GM12801 (cell line): ENCODE measurements around the gene MBOAT1.

Source experiments
- TF ChIP-seq, protein P1 (sequence below): IDR thresholded peaks from one replicate; pipeline ENCODE4 v1.5.1; 2011; ENCODE audit warnings: control low read depth; ENCODE audit not compliant: insufficient read length; ENCODE audit errors: extremely low read depth

Gene MBOAT1

DNA sequence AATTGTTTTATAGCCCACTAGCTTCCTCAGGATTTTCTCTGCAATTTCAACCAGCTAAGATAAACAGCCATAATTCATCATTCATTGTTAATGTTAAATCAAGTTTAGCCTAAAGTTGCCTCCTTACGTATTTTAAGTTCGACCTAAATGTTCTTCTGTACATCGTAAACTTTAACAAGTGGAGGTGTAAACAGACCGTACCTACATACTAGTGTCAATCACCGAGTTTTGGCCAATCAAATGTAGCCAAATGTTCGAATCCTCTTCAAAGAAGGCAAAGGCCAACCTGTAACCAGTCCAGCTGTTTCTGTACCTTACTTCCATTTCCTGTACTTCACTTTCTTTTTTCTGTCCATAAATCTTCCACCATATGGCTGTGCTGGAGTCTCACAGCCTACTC is 13.5 kb downstream of the MBOAT1 start:
- TF ChIP-seq, protein P1, sequence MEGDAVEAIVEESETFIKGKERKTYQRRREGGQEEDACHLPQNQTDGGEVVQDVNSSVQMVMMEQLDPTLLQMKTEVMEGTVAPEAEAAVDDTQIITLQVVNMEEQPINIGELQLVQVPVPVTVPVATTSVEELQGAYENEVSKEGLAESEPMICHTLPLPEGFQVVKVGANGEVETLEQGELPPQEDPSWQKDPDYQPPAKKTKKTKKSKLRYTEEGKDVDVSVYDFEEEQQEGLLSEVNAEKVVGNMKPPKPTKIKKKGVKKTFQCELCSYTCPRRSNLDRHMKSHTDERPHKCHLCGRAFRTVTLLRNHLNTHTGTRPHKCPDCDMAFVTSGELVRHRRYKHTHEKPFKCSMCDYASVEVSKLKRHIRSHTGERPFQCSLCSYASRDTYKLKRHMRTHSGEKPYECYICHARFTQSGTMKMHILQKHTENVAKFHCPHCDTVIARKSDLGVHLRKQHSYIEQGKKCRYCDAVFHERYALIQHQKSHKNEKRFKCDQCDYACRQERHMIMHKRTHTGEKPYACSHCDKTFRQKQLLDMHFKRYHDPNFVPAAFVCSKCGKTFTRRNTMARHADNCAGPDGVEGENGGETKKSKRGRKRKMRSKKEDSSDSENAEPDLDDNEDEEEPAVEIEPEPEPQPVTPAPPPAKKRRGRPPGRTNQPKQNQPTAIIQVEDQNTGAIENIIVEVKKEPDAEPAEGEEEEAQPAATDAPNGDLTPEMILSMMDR = no peak

GRCh38 chr6:20198156-20198774 is 14.0 kb downstream of the MBOAT1 start:
- TF ChIP-seq, protein P1 = no peak

- TF ChIP-seq, protein P1 = no peak
Observed at GRCh38 chr6:20197251-20197650, 15.0 kb downstream of the MBOAT1 start.

GRCh38 chr6:20192625-20193024 is 19.6 kb downstream of the MBOAT1 start:
- TF ChIP-seq, protein P1 = no peak

GRCh38 chr6:20191992-20192391 is 20.3 kb downstream of the MBOAT1 start:
- TF ChIP-seq, protein P1 = no peak

- TF ChIP-seq, protein P1 = no peak
Observed at GRCh38 chr6:20188630-20189075, 23.6 kb downstream of the MBOAT1 start.

GRCh38 chr6:20186981-20187380 is 25.3 kb downstream of the MBOAT1 start:
- TF ChIP-seq, protein P1 = no peak

DNA sequence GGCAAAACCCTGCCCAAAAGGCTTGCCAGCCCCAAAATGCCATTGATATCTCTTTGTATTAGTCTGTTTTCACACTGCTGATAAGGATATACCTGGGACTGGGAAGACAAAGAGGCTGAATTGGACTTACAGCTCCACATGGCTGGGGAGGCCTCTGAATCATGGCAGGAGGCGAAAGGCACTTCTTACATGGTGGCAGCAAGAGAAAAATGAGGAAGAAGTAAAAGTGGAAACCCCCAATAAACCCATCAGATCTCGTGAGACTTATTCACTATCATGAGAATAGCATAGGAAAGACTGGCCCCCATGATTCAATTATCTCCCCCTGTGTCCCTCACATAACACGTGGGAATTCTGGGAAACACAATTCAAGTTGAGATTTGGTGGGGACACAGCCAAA is 28.6 kb downstream of the MBOAT1 start:
- TF ChIP-seq, protein P1 = no peak
